AG04450 (cell line): ENCODE measurements around the gene MMP23B. TPM values are rescaled to one million over a fixed set of nuclear protein-coding genes. Genes with fewer than 3 reads are reported as not detected.
A peak's percentile ranks its signal among the peaks of the same experiment; 100 is the strongest.
"Not testable (repeated sequence)": the region's sequence is repeated elsewhere in the genome, so short reads cannot be mapped to it uniquely, and the experiment has no call there.

Experiments used
- CTCF ChIA-PET: fragments of 300-600, 350-600 bp; formaldehyde crosslinking; extraction: SDS; loops from one replicate; lab custom pipeline; 2022; ENCODE audit warnings: antibody characterized with exemption, inconsistent platforms; lab: Charles Lee
- POLR2A ChIA-PET: fragments of 350-600 bp; formaldehyde crosslinking; extraction: SDS; loops from one replicate; lab custom pipeline; 2021; ENCODE audit warnings: antibody characterized with exemption, inconsistent platforms; lab: Yijun Ruan, JAX
- DNase-seq: peaks from one replicate; pipeline ENCODE4 v3.0.0-alpha.2; 2011; ENCODE audit warnings: low read depth, low spot score
- H3K27ac ChIP-seq: one replicate; pipeline ENCODE4 v1.5.1; 2012; ENCODE audit warnings: low read depth, low read length, control low read depth
- H3K27me3 ChIP-seq: one replicate; pipeline ENCODE4 v1.6.0; 2012; ENCODE audit warnings: low read length; ENCODE audit not compliant: control insufficient read depth, insufficient read depth
- H3K4me3 ChIP-seq: 2 replicates; pipeline ENCODE4 v1.5.1; 2011; ENCODE audit warnings: mild to moderate bottlenecking, low read depth, low read length, control low read depth
- H3K9me3 ChIP-seq: 2 replicates; pipeline ENCODE4 v1.5.1; 2012; ENCODE audit warnings: low read length; ENCODE audit not compliant: control insufficient read depth, insufficient read depth
- polyA plus RNA-seq: library from polyadenylated mRNA; depleted of rRNA; stranded (reverse); fragments of >200 nt; gene quantifications from 2 replicates; pipeline ENCODE4 v1.2.3, GENCODE V29; 2011
- TF ChIP-seq, protein P1 (sequence below): IDR thresholded peaks from 2 replicates; pipeline ENCODE4 v1.5.1; 2011; ENCODE audit warnings: low read depth, low read length, control low read depth, inconsistent platforms

MMP23B gene
- polyA plus RNA-seq, 1 experiment, result 4.9 TPM

DNA sequence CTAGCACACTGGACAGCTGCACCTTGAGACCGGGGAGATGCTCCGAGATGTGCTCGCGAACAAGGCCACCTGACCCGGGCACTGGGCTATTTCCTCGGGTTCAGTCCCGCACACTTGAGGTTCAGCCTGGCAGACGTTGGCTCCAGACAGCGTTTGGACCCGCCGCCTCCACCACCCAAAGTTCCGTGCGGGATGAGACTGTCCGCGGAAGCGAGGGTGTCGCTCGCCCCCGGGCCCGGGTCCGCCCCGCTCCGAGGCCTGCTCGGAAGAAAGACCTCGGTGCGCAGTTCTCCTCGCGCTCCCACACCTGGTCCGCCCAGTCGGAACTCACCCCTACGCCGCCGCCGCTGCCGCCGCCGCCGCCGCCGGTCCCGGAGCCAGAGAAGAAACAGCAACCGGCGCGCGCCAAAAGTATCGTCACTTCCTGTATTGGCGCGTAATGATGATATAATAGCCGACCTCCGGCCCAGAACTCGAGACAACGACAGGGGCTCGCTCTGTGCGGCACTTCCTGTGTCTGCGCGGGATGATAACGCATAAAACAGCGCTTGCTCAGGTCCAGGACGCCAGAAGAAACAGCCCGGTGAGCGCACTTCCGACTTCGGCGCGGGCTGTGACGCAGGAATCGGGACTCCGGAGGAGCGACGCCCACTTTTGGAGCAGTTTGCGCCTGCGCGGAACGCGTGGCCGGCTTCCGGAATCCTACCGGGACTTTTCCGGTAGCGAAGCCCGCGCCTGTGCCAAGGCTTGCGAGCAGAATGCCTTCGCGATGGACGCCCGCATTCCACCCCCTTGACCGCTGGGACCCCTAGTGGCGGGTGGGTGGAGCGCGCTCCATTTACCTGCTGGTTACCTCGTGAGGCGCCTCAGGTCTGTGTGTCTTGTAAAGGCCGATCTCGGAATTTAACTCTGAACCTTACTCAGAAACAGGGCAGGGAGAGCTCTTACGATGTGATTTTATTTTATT is 26.9 kb downstream of the MMP23B start, which contains the start of gene CDK11B:
CDK11B (minus strand) TSS at position 422 of the 967 bp plus-strand sequence. CDS start 1,519 bp downstream, outside the sequence.
- CTCF ChIA-PET, H3K27me3 ChIP-seq, H3K9me3 ChIP-seq, POLR2A ChIA-PET: not testable (repeated sequence)
- Histone ChIP-seq H3K4me3 (peak within 1 kb of the TSS; percentile 68), H3K27ac (peak within 1 kb of the TSS; percentile 99)
- TF ChIP-seq, protein P1, sequence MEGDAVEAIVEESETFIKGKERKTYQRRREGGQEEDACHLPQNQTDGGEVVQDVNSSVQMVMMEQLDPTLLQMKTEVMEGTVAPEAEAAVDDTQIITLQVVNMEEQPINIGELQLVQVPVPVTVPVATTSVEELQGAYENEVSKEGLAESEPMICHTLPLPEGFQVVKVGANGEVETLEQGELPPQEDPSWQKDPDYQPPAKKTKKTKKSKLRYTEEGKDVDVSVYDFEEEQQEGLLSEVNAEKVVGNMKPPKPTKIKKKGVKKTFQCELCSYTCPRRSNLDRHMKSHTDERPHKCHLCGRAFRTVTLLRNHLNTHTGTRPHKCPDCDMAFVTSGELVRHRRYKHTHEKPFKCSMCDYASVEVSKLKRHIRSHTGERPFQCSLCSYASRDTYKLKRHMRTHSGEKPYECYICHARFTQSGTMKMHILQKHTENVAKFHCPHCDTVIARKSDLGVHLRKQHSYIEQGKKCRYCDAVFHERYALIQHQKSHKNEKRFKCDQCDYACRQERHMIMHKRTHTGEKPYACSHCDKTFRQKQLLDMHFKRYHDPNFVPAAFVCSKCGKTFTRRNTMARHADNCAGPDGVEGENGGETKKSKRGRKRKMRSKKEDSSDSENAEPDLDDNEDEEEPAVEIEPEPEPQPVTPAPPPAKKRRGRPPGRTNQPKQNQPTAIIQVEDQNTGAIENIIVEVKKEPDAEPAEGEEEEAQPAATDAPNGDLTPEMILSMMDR, result 0 out of 2 replicates have a peak, but pooled peaks have one; percentile 9
- DNase-seq, result peak; percentile 95

DNA sequence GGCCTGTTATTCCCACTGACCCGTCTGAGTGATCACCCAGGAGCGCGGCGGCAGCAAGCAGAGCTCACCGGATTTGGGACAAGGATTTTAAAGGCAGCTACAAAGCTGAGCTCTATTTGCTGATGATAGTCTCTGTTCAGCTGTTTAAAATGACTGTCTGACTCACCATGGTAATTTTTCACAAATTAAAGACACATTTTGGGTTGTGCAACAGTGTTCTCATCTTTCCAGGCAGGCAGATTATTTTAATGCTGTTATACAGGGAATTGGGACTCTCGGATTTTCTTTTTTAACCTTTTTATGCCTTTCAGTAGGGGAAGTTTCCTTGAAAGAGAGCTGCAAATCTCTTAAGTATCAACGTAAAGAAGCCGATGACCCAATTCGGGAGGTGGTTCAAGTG is 30.4 kb downstream of the MMP23B start:
- H3K4me3 ChIP-seq, CTCF ChIA-PET, H3K27me3 ChIP-seq, POLR2A ChIA-PET, H3K9me3 ChIP-seq, DNase-seq: not testable (repeated sequence)
- peak overlapping the region; percentile 61 for H3K27ac ChIP-seq

DNA sequence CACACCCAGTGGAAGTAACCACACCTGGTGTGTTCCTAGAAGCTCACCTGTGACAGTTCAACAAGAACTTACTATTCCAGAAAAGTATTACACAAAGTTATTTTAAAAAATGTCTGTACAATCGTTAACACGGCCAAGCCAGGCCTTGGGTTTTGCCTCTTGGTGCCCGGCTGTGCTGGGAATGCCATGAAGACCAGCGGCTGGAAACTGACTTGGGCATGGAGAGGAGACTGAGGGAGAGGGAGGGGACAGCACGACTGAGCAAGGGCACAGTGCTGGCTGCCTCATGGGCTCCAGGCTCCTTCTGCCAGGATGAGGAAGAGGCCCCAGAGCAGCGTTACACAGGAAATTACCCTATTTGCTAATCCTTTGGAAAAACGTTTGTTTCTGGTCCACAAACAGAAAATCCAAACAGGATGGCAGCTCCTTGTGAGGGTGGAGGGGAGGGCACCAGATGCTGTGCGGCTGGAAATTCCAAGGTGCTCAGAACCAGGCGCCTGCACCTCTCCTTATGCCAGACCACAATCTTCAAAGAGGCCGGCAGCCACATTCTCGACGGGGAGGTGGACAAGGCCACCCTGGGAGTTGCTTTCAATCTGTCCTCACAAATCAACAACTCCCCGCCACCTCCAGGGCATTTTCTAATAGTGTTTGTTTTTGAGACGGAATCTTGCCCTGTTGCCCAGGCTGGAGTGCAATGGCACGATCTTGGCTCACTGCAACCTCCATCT is 31.0 kb downstream of the MMP23B start:
- CTCF ChIA-PET, H3K4me3 ChIP-seq, H3K27me3 ChIP-seq, DNase-seq, H3K9me3 ChIP-seq, POLR2A ChIA-PET: not testable (repeated sequence)
- H3K27ac ChIP-seq, result peak overlapping the region; percentile 61

DNA sequence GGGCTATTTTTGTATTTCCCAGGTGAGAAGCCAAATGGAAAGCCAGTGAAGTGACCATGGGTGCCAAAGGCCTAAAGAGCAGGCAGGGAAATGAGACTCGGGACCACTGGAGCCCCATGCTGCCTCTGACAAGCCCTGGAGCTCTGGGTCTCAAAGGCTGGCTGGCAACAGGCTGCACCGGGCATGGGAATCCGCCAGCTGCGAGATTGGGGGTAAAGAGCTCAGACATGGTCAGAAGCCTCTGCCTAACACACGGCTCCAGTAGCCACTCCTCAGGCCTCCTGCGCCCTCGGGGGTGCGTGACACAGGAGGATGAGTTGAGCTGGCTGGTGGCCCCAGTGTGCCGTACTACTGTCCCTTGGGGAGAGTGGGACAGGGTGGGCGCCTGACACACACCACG is 32.3 kb downstream of the MMP23B start:
- H3K9me3 ChIP-seq, H3K4me3 ChIP-seq, POLR2A ChIA-PET, CTCF ChIA-PET, DNase-seq, H3K27ac ChIP-seq, H3K27me3 ChIP-seq: not testable (repeated sequence)

DNA sequence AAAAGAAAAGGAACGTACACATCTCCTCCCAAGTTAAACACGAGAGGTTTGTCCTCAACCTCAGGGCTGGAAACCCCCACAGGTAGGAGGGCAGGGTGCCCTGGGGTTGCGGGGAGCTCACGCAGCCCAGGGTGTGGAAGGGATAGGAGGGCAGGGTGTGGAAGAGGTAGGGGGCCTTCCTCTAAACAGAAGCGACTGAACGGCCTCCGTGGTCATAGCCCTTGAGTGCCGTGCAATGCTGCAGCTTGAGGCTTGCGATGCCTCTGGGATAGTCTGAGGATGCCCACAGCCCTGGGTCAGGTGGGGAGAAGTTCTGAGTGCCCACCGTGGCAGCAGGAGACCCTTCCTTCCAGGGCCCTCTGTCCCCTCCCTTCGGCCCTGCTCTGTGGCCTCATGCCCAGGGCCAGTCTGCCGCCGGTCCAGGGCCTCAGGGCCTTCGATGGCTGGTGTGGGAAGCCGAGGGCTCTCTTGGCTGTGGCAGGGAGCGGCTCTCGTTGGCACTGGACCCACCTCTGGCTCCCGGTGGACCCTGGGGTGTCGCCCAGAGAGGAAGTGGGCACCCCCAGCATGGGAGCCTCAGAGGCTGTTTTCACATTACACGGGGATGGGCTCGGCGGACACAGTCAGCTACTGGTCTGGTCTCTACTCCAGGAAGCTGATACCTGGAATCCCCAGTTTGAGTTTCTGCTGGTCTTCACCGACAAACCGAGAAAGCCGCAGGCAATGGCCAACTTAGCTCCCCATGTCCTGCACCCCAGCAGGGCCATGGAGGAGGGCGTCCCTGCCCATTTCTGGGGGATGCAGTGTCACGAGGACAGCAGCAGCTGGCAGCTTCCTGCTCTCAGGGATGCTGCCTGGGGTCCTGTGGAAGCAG is 33.2 kb downstream of the MMP23B start:
- ChIA-PET CTCF (interaction anchor here (1.6 kb wide), 1 partner anchor 14 kb away, joined by 5 read pairs; no protein-coding TSS in a partner anchor), POLR2A (no interaction called here)
- H3K4me3 ChIP-seq, result no peak overlapping the region
- H3K9me3 ChIP-seq, result no peaks in the 10 kb centered on the region
- H3K27me3 ChIP-seq, result no peaks in the 10 kb centered on the region
- TF ChIP-seq, protein P1, result no peak
- DNase-seq, result no peak
- no peak overlapping the region for H3K27ac ChIP-seq

DNA sequence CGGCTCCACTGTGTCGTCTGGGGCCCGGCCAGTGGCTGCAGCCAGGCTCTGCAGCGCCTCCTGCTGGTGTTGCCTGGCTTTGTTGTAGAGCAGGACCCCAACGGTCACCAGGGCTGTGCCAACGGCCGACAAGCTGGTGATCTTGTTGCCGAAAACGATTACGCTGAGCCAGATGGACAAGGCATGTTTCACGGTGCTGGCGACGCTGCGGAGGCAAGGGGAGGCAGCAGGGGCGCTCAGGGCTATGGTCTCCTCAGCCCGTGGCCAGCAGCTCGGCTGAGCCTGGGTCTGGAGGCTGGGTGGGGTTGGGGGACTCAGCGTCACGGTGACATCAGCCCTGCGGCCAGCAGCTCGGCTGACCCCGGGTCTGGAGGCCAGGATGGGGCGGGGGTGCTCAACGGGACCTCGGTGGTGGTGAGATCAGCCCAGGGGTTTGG is 33.9 kb downstream of the MMP23B start:
- Histone ChIP-seq H3K27me3 (no peaks in the 10 kb centered on the region), H3K4me3 (no peak overlapping the region), H3K27ac (no peak overlapping the region), H3K9me3 (no peaks in the 10 kb centered on the region)
- no peak for DNase-seq
- POLR2A ChIA-PET, result no interaction called here
- CTCF ChIA-PET, result interaction anchor here (1.6 kb wide), 1 partner anchor 13 kb away, joined by 5 read pairs; no protein-coding TSS in a partner anchor
- TF ChIP-seq, protein P1, result peak; percentile 43
